Measurements from ENCODE around the gene SLC16A12.

The SLC16A12 gene

GRCh38 chr10:89388806-89389205 is 146.6 kb downstream of the SLC16A12 start:
- DNase-seq, result no peak

DNA sequence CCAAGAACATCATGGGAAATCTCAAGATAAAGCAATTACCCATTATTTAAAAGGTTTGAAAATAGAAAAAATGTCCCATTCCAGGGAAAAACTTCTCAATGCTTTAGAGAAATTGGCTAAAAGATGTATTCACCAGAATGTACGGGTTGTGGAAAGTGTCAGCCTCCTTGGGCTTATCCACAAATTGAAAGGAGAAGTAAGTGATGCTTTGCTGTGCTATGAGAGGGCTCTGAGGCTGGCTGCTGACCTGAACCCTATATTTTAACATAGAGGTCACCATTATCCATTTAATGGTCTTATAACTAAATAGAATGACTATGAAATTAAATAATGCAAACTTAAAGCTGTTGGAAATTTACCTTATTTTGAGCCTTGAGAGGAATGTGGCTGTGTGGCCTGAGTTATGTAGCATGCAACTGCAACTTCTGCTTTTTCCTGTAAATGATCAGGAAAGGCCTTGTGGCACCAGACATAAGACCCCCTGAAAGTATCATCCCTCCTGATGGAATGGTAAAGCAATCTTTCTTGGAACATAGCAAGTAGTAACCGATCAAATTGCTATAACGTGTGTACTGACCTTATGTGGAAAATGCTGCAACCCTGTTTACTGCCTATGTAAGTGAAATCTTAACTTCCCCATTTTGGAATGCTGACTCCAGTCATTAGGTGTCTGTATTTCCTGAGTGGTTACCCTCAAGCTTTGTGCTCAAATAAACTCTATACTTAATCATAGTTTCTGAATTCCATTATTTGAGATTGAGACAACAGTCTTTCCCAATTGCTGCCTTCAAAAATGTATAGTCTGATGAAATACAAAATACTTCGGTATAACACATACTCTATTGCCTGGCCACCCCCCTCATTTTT is 150.7 kb downstream of the SLC16A12 start:
- DNase-seq, result no peak

- DNase-seq, result no peak
Measured at GRCh38 chr10:89382757-89383156, 152.6 kb downstream of the SLC16A12 start.
